A673 (cell line): ENCODE data around the gene CRACR2B. TPM values are rescaled to one million over a fixed set of nuclear protein-coding genes. Genes with fewer than 3 reads are reported as not detected.

Source experiments
- BruUV-seq: library from RNA; stranded (reverse); fragments of 400-500 nt; replicated peaks from 2 replicates; lab custom pipeline; 2021; lab: Mats Ljungman, UMichigan
- CTCF ChIA-PET: fragments of 300-600 bp; sonication (Branson Sonifier 250); formaldehyde crosslinking; loops from one replicate; lab custom pipeline; 2022; ENCODE audit warnings: antibody characterized with exemption; lab: Charles Lee
- POLR2A ChIA-PET: fragments of 300-600 bp; sonication (Branson Sonifier 250); formaldehyde crosslinking; loops from one replicate; lab custom pipeline; 2022; ENCODE audit warnings: antibody characterized with exemption; ENCODE audit not compliant: low non-redundant PET; lab: Charles Lee
- DNase-seq: peaks from one replicate; pipeline ENCODE4 v3.0.0-alpha.2; 2015; ENCODE audit warnings: low spot score
- H3K27ac ChIP-seq: fragments of 200-600 bp; sonication (generic); 2 replicates; pipeline ENCODE4 v1.5.1; 2016; ENCODE audit warnings: mixed run types, low read depth, mild to moderate bottlenecking, mixed read lengths, antibody characterized with exemption, low read length; ENCODE audit not compliant: poor library complexity, severe bottlenecking
- H3K27me3 ChIP-seq: fragments of 200-600 bp; sonication (generic); replicated peaks from 2 replicates; pipeline ENCODE4 v1.6.1; 2017; ENCODE audit warnings: mixed run types, low read depth, mild to moderate bottlenecking, mixed read lengths, antibody characterized with exemption, low read length; ENCODE audit not compliant: insufficient read depth, poor library complexity
- H3K36me3 ChIP-seq: fragments of 200-600 bp; sonication (generic); 2 replicates; pipeline ENCODE4 v1.6.1; 2016; ENCODE audit warnings: mixed run types, mild to moderate bottlenecking, mixed read lengths, antibody characterized with exemption, low read length; ENCODE audit not compliant: insufficient read depth, poor library complexity, severe bottlenecking
- H3K4me1 ChIP-seq: fragments of 200-600 bp; sonication (generic); 2 replicates; pipeline ENCODE4 v1.6.1; 2017; ENCODE audit warnings: mixed run types, mild to moderate bottlenecking, mixed read lengths, antibody characterized with exemption, low read length; ENCODE audit not compliant: insufficient read depth, poor library complexity, severe bottlenecking
- H3K4me3 ChIP-seq: fragments of 200-600 bp; sonication (generic); 2 replicates; pipeline ENCODE4 v1.5.1; 2016; ENCODE audit warnings: low read depth, mixed run types, mild to moderate bottlenecking, mixed read lengths, low read length; ENCODE audit not compliant: poor library complexity, severe bottlenecking
- H3K9me3 ChIP-seq: fragments of 200-600 bp; sonication (generic); 2 replicates; pipeline ENCODE4 v1.6.1; 2016; ENCODE audit warnings: mixed run types, low read depth, mild to moderate bottlenecking, mixed read lengths, antibody characterized with exemption, low read length; ENCODE audit not compliant: poor library complexity, severe bottlenecking
- CTCF ChIP-seq: fragments of 300-800, 200-600 bp; sonication (generic); conservative IDR thresholded peaks from 2 replicates; pipeline ENCODE4 v1.5.1; 2017; ENCODE audit warnings: low read depth, mild to moderate bottlenecking, antibody characterized with exemption, low read length, moderate library complexity, mixed read lengths
- EZH2 ChIP-seq: fragments of 200-600 bp; sonication (generic); IDR thresholded peaks from 2 replicates; pipeline ENCODE4 v1.6.1; 2017; ENCODE audit warnings: borderline replicate concordance, low read depth, mild to moderate bottlenecking, mixed read lengths, antibody characterized with exemption, low read length; ENCODE audit not compliant: poor library complexity, severe bottlenecking
- intact Hi-C: fragments of 100-400 bp; cut with micrococcal nuclease; formaldehyde crosslinking; loops from one replicate; pipeline ENCODE4 v1.10.0; 2022; ENCODE audit not compliant: unreplicated experiment
- total RNA-seq: library from RNA; stranded (reverse); gene quantifications from 2 replicates; pipeline ENCODE4 v1.2.3, GENCODE V29; 2021

CRACR2B gene
- total RNA-seq, 1 experiment from 2014 or later = 1.1 TPM

- CTCF ChIA-PET = no interaction called here
- Histone ChIP-seq H3K9me3 (no peaks in the 10 kb centered on the region), H3K4me1 (peaks cover 18% of the 10 kb centered on the region), H3K27me3 (no peaks in the 10 kb centered on the region), H3K36me3 (peaks cover 4% of the 10 kb centered on the region), H3K4me3 (no peak overlapping the region), H3K27ac (no peak overlapping the region)
- POLR2A ChIA-PET = no interaction called here
- TF ChIP-seq EZH2 (no peak), CTCF (no peak)
- BruUV-seq = no TSS peak
- no peak for DNase-seq
- intact Hi-C loops = no loop called here
Observed at GRCh38 chr11:825366-826226, 2.1 kb upstream of the CRACR2B start.

GRCh38 chr11:826227-826621, 1.5 kb upstream of the CRACR2B start:
- Histone ChIP-seq H3K4me3 (no peak overlapping the region), H3K4me1 (peaks cover 18% of the 10 kb centered on the region), H3K27ac (no peak overlapping the region), H3K9me3 (no peaks in the 10 kb centered on the region), H3K36me3 (peaks cover 4% of the 10 kb centered on the region), H3K27me3 (no peaks in the 10 kb centered on the region)
- DNase-seq = no peak
- ChIA-PET POLR2A (no interaction called here), CTCF (no interaction called here)
- TF ChIP-seq EZH2 (no peak), CTCF (no peak)
- intact Hi-C loops = no loop called here
- no TSS peak for BruUV-seq

- TF ChIP-seq CTCF (no peak), EZH2 (no peak)
- Histone ChIP-seq H3K9me3 (no peaks in the 10 kb centered on the region), H3K27me3 (no peaks in the 10 kb centered on the region), H3K4me1 (peaks cover 18% of the 10 kb centered on the region), H3K36me3 (peaks cover 4% of the 10 kb centered on the region), H3K4me3 (peak overlapping the region; percentile 35), H3K27ac (no peak overlapping the region)
- BruUV-seq = no TSS peak
- no peak for DNase-seq
- intact Hi-C loops = no loop called here
- ChIA-PET POLR2A (no interaction called here), CTCF (no interaction called here)
Observed at GRCh38 chr11:826836-827145, 928 bp upstream of the CRACR2B start.
